Esophagus squamous epithelium (tissue), 5 donors: ENCODE data around the gene ZNF830. TPM values are rescaled to one million over a fixed set of nuclear protein-coding genes. Genes with fewer than 3 reads are reported as not detected.
"Not testable (repeated sequence)": the region's sequence is repeated elsewhere in the genome, so short reads cannot be mapped to it uniquely, and the experiment has no call there.

ENCODE experiments used
- DNase-seq: peaks from one replicate; lab custom pipeline; 2025; lab: John Stamatoyannopoulos, UW
- H3K27ac ChIP-seq, 4 donors: fragments of 200-600 bp; sonication (generic); one replicate each; pipeline ENCODE4 v1.5.1; 2016 to 2019; ENCODE audit warnings: mild to moderate bottlenecking in 1 of 4
- H3K27me3 ChIP-seq, 4 donors: fragments of 200-600 bp; sonication (generic); 1 replicate in 3 of 4; 2 replicates in 1 of 4; pipeline versions ENCODE4 v1.5.1 to v1.6.0; 2017 to 2021; ENCODE audit warnings: antibody characterized with exemption in 1 of 4
- H3K36me3 ChIP-seq, 3 donors: fragments of 200-600 bp; sonication (generic); one replicate each; pipeline ENCODE4 v1.5.1; 2016 to 2019
- H3K4me1 ChIP-seq, 3 donors: fragments of 200-600 bp; sonication (generic); one replicate each; pipeline ENCODE4 v1.5.1; 2017 to 2019
- H3K4me3 ChIP-seq, 4 donors: fragments of 200-600 bp; sonication (generic); 1 replicate in 3 of 4; 2 replicates in 1 of 4; pipeline ENCODE4 v1.5.1; 2016 to 2019; ENCODE audit warnings: mild to moderate bottlenecking in 2 of 4, moderate library complexity in 1 of 4
- H3K9me3 ChIP-seq, 3 donors: fragments of 200-600 bp; sonication (generic); one replicate each; pipeline ENCODE4 v1.5.1; 2016 to 2019
- POLR2A ChIP-seq, 4 donors: fragments of 450-650 bp; IDR thresholded peaks; one replicate each; pipeline ENCODE4 v1.6.1; 2017; ENCODE audit warnings: antibody characterized with exemption in 4 of 4, mild to moderate bottlenecking in 4 of 4, moderate library complexity in 3 of 4
- WGBS, 2 donors: methylation state at CpG; one replicate each; pipeline ENCODE4 v1.1.5; 2018; 5-methylcytosine and 5-hydroxymethylcytosine counted together
- intact Hi-C: fragments of 100-400 bp; cut with DNase I; formaldehyde crosslinking; loops from one replicate; pipeline ENCODE4 v1.15.0; 2022
- total RNA-seq, 4 donors: library from RNA; depleted of rRNA; stranded (reverse); fragments of >200 nt; gene quantifications; one replicate each; pipeline ENCODE4 v1.1.0, GENCODE V29; 2016
- TF ChIP-seq, protein P1 (sequence below), 6 experiments: fragments of 450-650 bp in 4 of 6; fragments of 200-600 bp in 2 of 6; sonication (generic) in 2 of 6; IDR thresholded peaks; one replicate each; pipeline ENCODE4 v1.5.1; 2016 to 2019; ENCODE audit warnings: antibody characterized with exemption in 6 of 6, mild to moderate bottlenecking in 4 of 6, moderate library complexity in 4 of 6
- donor health status: DM: yes; HTN: yes; CAD: no.

The ZNF830 gene
- total RNA-seq, 4 donors from 2014 or later: 6.1 to 13.4 (median 9.2) TPM

DNA sequence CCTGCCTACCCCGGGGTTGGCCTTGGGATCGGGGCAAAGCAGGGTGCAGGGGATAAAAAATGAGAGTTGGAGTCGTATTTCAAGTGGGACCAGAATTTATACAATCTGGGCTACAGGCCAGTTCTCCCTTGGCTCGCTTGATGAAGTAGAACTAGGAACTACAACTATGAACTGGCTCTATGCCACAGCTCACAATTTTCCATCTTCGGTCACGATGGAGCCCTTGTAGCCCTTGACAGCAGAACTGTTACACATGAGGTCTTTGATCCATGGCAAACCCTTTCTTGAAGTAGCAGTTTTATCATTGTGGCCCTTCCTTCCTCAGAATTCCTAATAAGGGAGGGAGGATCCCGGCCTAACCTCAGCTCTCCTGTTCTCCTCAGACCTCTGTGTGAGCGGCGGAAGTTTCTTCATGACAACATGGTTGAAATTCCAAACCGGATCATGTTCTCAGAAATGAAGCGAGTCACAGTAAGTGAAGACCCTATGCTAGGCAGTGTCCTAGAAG, 36.1 kb downstream of the ZNF830 start:
- H3K36me3 ChIP-seq: peaks cover 0 to 86% (median 23%) of the 10 kb centered on the region in 3 donors

DNA sequence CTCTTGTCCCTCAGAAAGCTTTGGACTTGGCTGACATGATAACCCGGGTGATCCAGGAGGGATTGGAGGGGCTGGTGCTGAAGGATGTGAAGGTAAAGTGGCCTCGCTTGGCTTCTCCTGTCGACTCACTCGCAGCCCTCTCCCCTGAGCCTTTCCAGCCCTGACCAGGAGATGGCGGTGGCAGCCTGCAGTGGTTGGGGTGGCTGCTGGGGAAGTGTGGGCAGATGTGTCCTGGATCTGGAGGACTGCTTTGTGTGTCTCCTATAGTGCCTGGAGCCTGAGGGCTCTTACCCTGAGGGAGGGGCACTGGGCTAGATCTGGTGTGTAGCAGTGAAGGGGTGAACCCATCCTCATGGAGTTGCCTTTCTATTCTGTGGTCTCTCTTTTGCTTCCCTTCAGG, 36.9 kb downstream of the ZNF830 start:
- Histone ChIP-seq H3K27me3 (no peaks in the 10 kb centered on the region), H3K4me1 (peaks cover 6 to 58% (median 22%) of the 10 kb centered on the region in 3 donors), H3K36me3 (peaks cover 0 to 86% (median 16%) of the 10 kb centered on the region in 3 donors), H3K9me3 (no peaks in the 10 kb centered on the region), H3K27ac (peak overlapping the region; percentile 47 to 74 (median 72)), H3K4me3 (peak overlapping the region in 1 of 4 donors; percentile 5)
- DNase-seq: peak; percentile 5
- 33% methylated on average over 3 of the region's 5 CpGs; no CpG with 5 or more reads in 1 of the 2 donors for WGBS, 2 donors
- intact Hi-C loops: loop anchor here (5.0 kb wide), 1 partner anchor 119 kb away; the partner anchor contains the start of gene RAD51D
- TF ChIP-seq POLR2A (IDR thresholded peaks at IDR 0.05): no peak
- TF ChIP-seq, protein P1, sequence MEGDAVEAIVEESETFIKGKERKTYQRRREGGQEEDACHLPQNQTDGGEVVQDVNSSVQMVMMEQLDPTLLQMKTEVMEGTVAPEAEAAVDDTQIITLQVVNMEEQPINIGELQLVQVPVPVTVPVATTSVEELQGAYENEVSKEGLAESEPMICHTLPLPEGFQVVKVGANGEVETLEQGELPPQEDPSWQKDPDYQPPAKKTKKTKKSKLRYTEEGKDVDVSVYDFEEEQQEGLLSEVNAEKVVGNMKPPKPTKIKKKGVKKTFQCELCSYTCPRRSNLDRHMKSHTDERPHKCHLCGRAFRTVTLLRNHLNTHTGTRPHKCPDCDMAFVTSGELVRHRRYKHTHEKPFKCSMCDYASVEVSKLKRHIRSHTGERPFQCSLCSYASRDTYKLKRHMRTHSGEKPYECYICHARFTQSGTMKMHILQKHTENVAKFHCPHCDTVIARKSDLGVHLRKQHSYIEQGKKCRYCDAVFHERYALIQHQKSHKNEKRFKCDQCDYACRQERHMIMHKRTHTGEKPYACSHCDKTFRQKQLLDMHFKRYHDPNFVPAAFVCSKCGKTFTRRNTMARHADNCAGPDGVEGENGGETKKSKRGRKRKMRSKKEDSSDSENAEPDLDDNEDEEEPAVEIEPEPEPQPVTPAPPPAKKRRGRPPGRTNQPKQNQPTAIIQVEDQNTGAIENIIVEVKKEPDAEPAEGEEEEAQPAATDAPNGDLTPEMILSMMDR (IDR thresholded peaks at IDR 0.05): peak; percentile 55 to 91 (median 80)

More for the DNA sequence above, 36.1 kb downstream of the ZNF830 start:
- Histone ChIP-seq H3K4me1 (peaks cover 6 to 50% (median 22%) of the 10 kb centered on the region in 3 donors), H3K27me3 (no peaks in the 10 kb centered on the region), H3K4me3 (no peak overlapping the region), H3K9me3 (no peaks in the 10 kb centered on the region), H3K27ac (peak overlapping the region; percentile 47 to 74 (median 72))
- intact Hi-C loops: loop anchor here (5.0 kb wide), 1 partner anchor 120 kb away; the partner anchor contains the start of gene RAD51D
- TF ChIP-seq, protein P1 (IDR thresholded peaks at IDR 0.05): no peak
- TF ChIP-seq POLR2A (IDR thresholded peaks at IDR 0.05): no peak
- 52 to 66% methylated on average over 8 to 11 of the region's 11 CpGs for WGBS, 2 donors
- no peak for DNase-seq

DNA sequence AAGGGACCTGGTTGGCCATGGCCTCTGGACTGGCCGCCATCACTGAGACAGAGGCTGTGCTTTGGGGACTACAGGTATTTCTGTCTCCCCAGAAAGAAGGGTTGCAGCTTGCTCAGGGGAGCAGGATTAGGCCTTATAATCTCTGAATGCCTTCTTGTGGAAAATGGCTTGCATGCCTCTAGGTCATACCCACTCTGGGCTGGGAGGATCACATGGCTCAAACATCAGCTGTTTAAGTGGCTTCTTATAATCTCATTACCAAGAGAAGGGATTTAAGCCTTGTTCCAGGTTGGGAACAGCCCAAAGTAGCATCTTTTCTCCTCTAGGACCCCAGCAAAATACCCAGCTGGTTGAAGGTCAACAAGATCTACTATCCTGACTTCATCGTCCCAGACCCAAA, 38.1 kb downstream of the ZNF830 start:
- H3K36me3 ChIP-seq: peaks cover 0 to 86% (median 11%) of the 10 kb centered on the region in 3 donors

DNA sequence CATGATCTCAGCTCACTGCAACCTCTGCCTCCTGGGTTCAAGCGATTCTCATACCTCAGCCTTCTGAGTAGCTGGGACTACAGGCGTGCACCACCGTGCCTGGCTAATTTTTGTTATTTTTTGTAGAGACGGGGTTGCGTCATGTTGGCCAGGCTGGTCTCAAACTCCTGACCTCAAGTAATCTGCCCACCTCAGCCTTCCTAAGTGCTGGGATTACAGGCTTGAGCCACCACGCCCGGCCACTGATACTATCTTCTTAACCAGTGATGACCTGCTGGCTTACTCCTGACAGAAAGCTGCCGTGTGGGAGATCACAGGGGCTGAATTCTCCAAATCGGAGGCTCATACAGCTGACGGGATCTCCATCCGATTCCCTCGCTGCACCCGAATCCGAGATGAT, 39.6 kb downstream of the ZNF830 start:
- DNase-seq, H3K9me3 ChIP-seq, H3K4me3 ChIP-seq, H3K27me3 ChIP-seq, intact Hi-C loops: not testable (repeated sequence)
- 87% methylated on average over 3 to 13 of the region's 14 CpGs for WGBS, 2 donors
- Histone ChIP-seq H3K36me3 (peaks cover 0 to 83% (median 12%) of the 10 kb centered on the region in 3 donors), H3K4me1 (peaks cover 6 to 63% (median 22%) of the 10 kb centered on the region in 3 donors), H3K27ac (peak overlapping the region in 2 of 4 donors; percentile 54 to 55)

More for the DNA sequence above, 38.1 kb downstream of the ZNF830 start:
- TF ChIP-seq POLR2A (IDR thresholded peaks at IDR 0.05): no peak
- TF ChIP-seq, protein P1 (IDR thresholded peaks at IDR 0.05): no peak
- no peak for DNase-seq
- intact Hi-C loops: loop anchor here (5.0 kb wide), 1 partner anchor 118 kb away; the partner anchor contains the start of gene RAD51D
- Histone ChIP-seq H3K4me3 (no peak overlapping the region), H3K9me3 (no peaks in the 10 kb centered on the region), H3K27me3 (no peaks in the 10 kb centered on the region), H3K4me1 (peaks cover 6 to 63% (median 22%) of the 10 kb centered on the region in 3 donors), H3K27ac (peak overlapping the region in 2 of 4 donors; percentile 72)
- WGBS, 2 donors: 100% methylated on average over 1 to 2 of the region's 2 CpGs

DNA sequence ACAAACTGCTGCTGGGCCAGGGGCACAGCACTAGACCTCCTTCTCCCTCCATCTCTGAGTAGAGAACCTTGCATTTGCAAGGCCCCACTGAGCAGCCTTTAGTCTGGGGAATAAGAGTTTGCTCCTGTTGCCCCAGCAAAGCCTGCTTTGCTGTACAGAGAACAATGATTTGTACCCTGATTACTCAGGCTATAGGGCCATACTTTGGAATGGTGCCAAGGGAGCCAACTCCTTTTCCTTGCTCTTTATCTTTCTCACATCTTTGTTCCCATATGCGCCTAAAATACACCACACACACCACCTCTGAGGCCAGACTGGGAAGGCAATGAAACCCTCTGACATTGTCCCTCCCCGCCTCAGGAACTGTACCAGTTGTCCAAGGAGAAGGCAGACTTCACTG, 40.2 kb downstream of the ZNF830 start:
- WGBS, 2 donors: 60 to 92% methylated on average over 1 to 2 of the region's 2 CpGs
- Histone ChIP-seq H3K27me3 (no peaks in the 10 kb centered on the region), H3K36me3 (peaks cover 0 to 82% (median 12%) of the 10 kb centered on the region in 3 donors), H3K4me1 (peaks cover 6 to 58% (median 22%) of the 10 kb centered on the region in 3 donors), H3K4me3 (no peak overlapping the region), H3K9me3 (no peaks in the 10 kb centered on the region), H3K27ac (peak overlapping the region in 2 of 4 donors; percentile 54 to 55)
- DNase-seq: no peak
- no peak for TF ChIP-seq POLR2A (IDR thresholded peaks at IDR 0.05)
- TF ChIP-seq, protein P1 (IDR thresholded peaks at IDR 0.05): no peak
- intact Hi-C loops: no loop called here
